T-helper 2 cell treated with Interferon-gamma antibody and Interleukin-4, amounts not matched to agents 100 ng/mL and 5 ng/mL, for 36 hours (primary cell): ENCODE measurements around the gene PGS1. TPM values are rescaled to one million over a fixed set of nuclear protein-coding genes. Genes with fewer than 3 reads are reported as not detected.

Experiments used
- intact Hi-C: fragments of 100-400 bp; cut with micrococcal nuclease; formaldehyde crosslinking; loops from one replicate; pipeline ENCODE4 v1.15.1; 2023
- total RNA-seq: library from RNA; stranded (reverse); gene quantifications from 2 replicates; pipeline ENCODE4 v1.2.3, GENCODE V29; 2022

Gene PGS1
- total RNA-seq, 1 donor from 2014 or later, result 61.2 TPM

DNA sequence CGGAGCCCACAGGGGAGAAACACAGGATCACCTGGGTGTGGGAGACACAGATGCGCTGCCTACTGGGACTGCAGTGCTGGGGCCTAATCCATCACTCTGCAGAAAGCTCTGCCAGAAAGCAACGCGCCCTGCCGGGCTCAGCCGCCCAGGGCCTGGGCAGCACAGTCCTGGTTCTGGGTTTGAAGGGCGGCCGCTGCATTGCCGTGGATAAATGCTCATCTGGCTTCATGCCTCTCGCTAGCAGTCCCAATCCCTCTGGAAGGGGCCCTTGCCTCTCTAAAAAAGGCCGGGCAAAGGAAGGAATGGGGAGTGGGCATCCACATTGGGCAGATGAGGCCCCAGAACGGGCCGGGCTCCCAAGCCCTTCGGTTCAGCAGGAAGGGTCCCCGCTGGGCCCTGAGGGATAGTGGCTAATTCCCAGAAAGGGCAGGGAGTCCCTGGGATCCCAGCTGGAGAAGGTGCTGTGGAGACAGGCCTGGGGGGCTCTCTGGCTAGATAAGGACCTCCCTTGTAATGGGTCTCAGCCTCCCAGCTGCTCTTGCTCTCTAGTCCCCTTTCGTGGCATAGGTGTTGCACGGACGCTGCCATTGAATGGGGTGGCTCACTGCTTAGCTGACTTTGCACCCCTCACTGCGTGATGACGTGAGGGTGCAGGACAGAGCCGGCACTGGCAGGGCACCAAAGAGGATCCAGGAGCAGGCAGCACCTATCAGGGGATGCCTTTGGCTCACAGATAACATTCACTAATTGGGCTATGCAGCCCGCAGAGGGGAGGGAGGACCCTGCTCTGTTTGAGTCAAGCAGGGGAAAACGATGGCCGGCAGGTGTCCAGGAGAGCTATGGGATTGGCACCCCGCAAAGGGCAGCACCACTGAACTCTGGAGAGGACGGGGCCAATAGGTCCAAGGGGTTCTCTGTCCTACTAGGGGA, 88.6 kb downstream of the PGS1 start:
- intact Hi-C loops, result no loop called here

DNA sequence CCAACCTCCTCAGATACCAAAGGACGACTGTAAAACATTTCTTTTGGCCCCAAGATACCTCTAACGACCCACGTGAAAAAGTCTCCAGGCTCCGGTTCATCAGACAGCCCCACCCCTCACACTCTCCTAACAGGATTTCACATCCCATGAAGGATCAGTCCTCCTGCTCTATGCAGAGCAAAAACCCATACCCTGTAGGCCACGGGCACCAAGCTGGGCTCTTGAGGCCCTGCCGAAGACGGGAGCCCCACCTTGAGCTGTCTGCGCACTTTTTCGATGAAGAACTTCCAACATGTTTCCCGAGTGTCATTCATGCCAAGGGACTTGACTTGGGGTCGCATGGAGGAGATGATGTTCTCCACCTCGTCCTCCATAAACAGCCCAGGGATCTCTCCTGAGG, 89.9 kb downstream of the PGS1 start:
- intact Hi-C loops, result no loop called here

DNA sequence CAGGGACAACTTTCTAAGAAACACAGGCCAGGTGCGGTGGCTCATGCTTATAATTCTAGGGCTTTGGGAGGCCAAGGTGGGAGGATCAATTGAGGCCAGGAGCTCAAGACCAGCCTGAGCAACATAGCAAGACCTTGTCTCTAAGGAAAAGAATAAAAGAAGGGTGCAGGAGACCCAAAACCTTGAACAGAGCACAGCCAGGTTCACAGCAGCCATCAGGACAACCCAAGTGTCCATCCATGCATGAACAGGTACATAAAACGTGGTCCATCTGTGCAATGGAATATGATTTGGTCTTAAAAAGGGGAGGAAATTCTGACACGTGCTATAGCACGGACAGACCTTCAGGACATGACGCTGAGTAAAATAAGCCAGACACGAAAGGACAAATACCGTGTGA, 91.0 kb downstream of the PGS1 start:
- intact Hi-C loops, result no loop called here

DNA sequence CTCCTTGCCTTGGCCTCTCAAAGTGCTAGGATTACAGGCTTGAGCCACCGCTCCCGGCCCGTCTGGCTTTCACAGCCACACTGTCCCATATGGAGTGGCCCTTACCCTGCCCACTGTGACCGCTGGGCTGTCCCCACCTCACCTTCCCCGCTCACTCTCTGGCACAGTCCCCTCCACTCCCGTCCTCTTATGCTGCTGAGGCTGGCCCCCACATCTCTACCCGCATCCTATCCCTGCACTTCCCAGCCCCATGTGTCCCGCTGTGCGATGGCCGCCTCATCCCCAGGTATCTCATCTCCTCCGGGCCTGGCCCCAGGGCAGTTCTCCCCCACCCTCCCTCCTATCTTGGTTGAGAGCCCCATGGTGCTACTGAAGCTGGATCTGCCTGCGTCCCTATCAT, 93.2 kb downstream of the PGS1 start:
- intact Hi-C loops, result no loop called here

DNA sequence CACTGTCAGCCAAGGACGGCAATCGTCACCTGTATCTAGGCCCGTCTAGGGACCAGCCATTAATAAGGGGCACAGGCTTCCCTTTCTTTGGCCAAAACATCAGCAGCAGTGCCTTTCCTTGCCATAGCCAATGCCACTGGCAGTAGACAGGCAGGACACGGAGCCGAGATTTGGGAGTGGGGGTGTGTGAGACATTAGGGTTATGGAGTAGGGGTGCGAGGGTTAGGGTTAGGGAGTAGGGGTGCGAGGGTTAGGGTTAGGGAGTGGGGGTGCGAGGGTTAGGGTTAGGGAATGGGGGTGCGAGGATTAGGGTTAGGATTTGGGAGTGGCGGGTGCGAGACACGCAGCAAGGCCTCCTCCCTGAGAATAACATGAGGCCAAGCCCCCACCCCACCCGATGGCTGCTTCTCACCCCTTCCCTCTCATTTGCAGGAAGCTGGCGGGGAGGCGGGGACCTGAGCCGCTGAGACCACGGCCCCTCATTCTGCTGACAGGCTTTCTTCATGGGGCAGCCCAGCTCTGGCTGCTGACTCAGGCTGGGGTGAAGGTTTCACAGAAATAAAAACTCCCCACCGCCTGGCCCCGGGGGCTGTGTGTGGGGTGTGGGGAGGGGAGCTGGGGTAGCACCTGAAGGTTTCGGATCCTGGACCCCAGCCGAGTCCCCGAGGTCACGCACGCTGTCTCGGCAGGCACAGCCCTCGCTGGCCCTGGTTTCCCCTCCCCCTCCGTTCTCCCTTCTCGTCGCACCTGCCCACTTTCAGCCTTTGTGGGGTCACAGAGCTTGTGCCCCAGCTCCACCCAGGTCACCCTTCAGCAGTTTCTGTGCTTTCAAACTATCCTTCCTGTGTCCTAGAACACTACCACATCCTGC, 93.8 kb downstream of the PGS1 start:
- intact Hi-C loops, result no loop called here

DNA sequence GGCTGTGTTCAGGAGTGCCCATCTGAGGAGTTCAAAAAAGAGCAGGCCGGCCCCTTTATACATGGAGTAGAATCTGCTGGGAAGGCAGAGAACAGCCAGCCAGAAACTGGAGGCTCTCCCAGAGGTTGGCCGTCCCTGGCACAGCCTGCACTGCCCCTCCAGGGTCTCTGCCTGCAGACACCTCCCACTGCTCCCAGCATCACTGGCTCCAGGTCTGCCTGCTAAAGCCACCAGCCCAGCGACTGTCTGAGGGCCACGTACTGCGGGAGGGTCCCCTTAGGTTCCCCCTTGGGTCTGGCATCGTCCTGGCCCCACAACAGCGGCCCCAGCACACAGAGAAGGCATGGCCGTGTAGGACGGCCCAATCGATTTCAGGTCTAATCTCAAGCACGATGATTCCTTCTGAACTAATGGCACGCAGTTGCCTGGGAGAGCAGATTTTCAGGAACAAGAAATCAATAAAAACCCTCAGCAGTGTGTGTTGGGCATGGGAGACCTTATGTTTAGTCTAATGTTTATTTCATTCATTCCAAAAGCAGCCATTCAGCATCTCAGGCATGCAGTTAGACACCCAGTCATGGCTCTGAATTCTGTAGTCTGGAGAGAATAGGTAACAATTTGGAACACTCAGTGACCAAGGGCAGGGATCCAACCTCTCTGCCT, 95.6 kb downstream of the PGS1 start:
- intact Hi-C loops, result no loop called here

Other genes starting within 250 kb of the PGS1 start
- 498 and 523 TPM in 2 replicates for gene TMC6, start 249.9 kb upstream of the PGS1 start, total RNA-seq
- 365 and 371 TPM in 2 replicates for gene TMC8, start 247.9 kb upstream of the PGS1 start, total RNA-seq
- not detected in 2 replicates for gene C17orf99, start 232.3 kb upstream of the PGS1 start, total RNA-seq
- 56.3 and 59.4 TPM in 2 replicates for gene SYNGR2, start 210.1 kb upstream of the PGS1 start, total RNA-seq
- gene TK1, start 191.6 kb upstream of the PGS1 start, total RNA-seq, result 76.1 and 78.0 TPM in 2 replicates
- gene AFMID, start 191.3 kb upstream of the PGS1 start, total RNA-seq, result 16.3 and 17.5 TPM in 2 replicates
- gene BIRC5, start 164.4 kb upstream of the PGS1 start, total RNA-seq, result 72.3 and 79.5 TPM in 2 replicates
- gene TMEM235, start 147.0 kb upstream of the PGS1 start, total RNA-seq, result not detected in 2 replicates
- gene SOCS3, start 18.6 kb upstream of the PGS1 start, total RNA-seq, result 23.5 and 23.9 TPM in 2 replicates
- gene DNAH17, start 198.7 kb downstream of the PGS1 start, total RNA-seq, result 0.02 TPM in 1 of 2 replicates, not detected in the other